ENCODE data around the gene USP37.

The USP37 gene, protein sequence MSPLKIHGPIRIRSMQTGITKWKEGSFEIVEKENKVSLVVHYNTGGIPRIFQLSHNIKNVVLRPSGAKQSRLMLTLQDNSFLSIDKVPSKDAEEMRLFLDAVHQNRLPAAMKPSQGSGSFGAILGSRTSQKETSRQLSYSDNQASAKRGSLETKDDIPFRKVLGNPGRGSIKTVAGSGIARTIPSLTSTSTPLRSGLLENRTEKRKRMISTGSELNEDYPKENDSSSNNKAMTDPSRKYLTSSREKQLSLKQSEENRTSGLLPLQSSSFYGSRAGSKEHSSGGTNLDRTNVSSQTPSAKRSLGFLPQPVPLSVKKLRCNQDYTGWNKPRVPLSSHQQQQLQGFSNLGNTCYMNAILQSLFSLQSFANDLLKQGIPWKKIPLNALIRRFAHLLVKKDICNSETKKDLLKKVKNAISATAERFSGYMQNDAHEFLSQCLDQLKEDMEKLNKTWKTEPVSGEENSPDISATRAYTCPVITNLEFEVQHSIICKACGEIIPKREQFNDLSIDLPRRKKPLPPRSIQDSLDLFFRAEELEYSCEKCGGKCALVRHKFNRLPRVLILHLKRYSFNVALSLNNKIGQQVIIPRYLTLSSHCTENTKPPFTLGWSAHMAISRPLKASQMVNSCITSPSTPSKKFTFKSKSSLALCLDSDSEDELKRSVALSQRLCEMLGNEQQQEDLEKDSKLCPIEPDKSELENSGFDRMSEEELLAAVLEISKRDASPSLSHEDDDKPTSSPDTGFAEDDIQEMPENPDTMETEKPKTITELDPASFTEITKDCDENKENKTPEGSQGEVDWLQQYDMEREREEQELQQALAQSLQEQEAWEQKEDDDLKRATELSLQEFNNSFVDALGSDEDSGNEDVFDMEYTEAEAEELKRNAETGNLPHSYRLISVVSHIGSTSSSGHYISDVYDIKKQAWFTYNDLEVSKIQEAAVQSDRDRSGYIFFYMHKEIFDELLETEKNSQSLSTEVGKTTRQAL

DNA sequence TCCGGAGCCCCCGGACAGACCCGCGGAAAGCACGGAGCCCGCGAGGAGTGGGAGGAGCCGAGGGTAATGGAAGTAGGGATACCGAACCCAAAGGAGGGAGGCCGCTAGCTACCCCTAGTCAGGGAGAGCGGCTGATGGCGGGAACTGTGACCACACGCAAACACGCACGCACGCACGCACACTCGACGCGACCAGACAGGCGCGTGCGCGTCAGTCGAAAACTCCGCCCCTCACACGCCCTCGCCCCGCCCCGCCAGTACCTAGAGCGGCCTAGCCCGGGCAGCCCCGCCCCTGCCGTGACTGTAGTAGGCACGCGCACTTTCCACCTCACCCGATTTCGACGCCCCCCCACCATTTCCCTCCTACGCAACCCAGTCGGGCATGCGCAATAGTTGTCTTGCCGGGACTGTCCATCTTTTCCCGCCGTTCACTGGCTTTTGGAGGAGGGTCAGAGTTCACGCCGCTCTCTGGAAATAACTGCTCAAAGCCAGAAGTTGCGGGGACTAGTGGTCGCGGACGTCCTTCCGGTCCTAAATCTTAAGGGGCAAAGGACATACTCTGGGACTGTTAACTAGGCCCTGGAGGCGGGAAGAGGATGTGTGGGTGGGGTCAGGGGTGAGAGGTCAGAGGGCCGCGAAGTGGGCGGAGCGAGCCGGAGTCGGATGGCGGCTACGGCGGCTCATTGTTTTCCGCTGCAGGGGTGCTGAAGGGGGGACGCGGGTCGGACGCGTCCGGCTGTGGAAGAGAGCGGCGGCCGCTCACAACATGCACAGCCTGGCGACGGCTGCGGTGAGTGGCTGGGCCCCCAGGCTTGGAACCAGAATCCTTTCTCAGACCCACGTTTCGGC lies at the start of gene USP37, which contains the start of gene CNOT9:
TSS of gene USP37 (minus strand) at position 162 of the 848 bp plus-strand sequence. CDS start 9,698 bp downstream, outside the sequence.
TSS of gene CNOT9 (plus strand) at position 650 of the 848 bp plus-strand sequence. CDS start at position 766, 116 bp downstream.
- peak; percentile 98 for DNase-seq

DNA sequence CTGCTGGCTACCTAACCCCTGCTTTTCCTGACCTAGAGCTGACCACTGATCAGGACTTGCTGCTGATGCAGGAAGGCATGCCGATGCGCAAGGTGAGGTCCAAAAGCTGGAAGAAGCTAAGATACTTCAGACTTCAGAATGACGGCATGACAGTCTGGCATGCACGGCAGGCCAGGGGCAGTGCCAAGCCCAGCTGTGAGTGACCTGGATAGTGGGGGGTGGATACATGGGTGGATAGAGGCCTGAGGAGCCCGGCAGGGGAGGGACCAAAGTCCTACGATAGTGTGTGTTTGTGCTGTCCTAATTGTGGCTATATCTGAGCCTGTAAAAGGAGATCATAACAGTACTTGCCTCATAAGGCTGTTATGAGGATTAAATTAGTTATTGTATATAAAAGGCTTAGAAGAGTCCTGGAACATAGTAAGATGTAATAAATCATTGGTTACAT lies 47.7 kb upstream of the USP37 start:
- DNase-seq = no peak

DNA sequence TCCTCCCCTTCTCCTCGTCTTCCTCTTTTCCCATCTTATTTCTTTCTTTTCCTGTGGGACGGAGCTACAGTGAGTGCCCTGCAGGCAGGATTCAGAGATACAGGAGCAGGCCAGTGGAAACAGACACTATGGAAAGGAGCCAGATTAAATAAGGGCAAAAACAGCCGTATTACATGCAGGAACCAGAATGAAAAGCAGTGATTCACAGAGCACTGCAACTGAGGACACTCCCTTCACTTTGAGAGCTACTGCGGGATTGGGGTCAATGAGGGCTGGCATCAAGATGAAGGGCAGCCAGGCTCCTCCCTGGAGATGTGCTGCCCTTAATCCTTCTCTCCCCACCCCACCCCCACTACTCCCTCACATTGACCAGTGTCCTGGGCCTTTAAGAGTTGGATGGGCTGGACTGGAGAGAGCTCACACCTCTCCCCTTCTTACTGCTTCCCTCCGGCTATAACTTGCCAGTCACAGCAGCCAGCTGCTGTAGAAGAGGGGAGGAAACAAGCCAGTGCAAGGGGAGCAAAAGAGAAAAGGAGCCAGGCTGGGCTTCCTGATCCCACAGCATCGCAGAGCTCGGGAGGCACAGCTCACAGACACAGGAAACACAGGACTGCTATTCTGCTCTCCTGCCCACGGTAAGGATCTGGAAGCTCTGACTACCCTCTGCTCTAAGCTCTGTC lies 39.4 kb upstream of the USP37 start, which contains the start of gene PLCD4:
TSS of gene PLCD4 (plus strand) at position 464 of the 680 bp plus-strand sequence. CDS start 7,841 bp downstream, outside the sequence.
- no peak for DNase-seq

DNA sequence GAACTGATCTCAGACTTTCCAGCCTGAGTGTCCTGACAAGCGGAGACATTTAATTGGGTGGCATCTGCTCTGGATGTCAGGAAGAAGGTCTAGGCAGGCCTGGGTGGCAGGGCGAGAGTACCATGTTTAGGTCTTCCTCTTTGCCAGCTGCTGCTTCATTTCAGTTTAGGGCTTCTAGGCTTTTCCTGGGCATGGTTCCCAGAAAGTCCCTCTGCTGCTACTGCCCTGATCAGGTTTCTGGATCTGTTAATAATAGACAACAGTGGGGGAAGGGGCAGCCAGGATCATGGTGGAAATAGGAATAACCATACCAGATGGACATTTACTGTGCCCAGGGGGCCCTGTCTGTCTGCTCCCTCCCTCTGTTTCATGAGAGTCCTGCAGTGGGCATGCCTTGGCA lies 37.3 kb upstream of the USP37 start:
- peak; percentile 56 for DNase-seq

DNA sequence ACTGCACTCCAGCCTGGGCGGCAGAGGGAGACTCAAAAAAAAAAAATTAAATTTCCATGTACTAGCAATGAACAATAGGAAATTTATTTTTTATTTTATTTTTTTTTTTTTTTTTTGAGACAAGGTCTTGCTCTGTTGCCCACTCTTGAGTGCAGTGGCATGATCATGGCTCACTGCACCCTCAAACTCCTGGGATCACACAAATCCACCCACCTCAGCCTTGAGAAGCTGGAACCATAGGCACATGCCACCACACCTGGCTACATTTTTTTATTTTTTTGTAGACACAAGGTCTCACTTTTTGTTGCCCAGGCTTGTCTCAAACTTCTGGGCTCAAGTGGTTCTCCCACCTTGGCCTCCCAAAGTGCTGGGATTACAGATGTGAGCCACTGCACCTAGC lies 17.4 kb upstream of the USP37 start:
- no peak for DNase-seq

DNA sequence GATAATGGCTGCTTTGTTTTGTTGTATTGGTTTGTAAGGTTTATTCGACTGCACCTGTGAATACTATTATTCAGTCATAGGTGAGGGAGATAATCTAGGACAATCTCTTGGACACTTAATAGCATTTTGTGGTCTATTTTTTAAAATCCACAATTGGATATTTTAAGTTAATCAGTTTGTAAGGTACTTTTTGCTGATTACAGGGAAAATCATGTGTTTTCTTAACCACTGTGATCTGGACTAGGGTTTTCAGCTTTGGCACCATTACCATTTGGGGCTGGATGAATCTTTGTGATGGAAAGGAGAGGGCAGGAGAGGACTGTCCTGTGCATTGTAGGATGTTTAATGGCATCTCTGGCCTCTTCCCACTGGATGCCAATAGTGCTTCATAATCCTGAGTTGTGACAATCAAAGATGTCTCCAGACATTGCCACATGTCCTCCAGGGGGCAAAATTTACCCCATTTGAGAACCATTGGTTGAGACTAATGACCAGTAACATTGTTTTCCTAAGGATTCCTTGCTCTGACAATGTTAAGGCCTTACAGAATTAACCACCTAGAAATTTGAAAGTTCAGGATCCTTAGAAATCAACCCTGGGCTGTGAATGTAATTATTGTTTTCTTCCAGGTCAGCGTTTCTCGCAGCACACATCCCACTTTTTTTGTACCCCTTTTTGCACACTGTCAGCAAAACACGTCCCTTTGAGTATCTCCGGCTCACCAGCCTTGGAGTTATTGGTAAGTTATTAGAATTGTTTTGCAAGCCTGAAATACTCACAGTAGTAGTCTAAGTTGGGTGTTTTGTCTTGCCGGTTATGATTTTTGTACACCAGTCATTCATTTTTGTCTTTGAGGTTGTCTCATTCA lies 16.1 kb upstream of the USP37 start:
- DNase-seq = peak; percentile 4

DNA sequence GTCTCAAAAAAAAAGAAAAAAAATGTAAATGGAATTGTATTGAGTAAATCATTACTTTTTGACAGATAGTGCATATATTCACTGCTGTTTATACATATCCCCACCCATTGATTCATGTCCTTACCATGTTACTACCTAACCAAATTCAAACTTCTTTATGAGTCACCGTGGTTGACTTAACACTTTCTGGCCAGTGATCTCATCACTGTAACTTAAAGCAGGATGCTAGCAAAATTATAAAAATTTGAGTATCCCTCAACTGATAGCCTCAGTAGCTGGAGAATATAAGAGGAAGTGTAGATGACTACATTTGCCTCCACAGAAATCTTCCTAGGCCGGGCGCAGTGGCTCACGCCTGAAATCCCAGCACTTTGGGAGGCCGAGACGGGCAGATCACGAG lies 13.9 kb upstream of the USP37 start:
- DNase-seq = no peak

DNA sequence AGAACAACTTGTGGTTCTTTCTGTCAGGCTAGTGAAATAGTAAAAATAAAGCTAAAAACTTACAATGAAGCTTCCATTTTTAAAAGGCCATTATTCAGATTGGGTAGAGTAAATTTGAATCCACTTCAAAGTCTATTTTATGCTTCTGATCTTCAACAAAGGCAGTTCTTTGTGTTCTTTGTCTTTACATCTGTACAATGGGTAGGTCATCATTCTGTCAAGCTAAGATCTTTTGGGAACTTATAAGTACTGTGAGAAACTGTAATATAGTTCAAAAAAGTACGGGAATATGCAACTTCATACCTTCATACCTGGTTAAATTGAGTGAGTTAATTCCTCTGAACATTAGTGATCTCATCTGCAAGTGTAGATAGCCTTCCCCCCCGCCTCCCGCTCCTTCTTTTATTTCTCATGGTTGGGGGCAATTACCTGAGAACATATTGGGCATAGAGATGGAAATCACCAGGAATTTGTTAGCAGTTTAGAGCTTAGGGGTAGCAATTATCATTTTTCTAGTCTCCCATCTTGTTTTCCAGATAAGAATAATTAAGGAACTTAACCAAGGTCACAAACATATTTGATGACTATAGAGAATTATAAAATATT lies 10.2 kb upstream of the USP37 start:
- no peak for DNase-seq

DNA sequence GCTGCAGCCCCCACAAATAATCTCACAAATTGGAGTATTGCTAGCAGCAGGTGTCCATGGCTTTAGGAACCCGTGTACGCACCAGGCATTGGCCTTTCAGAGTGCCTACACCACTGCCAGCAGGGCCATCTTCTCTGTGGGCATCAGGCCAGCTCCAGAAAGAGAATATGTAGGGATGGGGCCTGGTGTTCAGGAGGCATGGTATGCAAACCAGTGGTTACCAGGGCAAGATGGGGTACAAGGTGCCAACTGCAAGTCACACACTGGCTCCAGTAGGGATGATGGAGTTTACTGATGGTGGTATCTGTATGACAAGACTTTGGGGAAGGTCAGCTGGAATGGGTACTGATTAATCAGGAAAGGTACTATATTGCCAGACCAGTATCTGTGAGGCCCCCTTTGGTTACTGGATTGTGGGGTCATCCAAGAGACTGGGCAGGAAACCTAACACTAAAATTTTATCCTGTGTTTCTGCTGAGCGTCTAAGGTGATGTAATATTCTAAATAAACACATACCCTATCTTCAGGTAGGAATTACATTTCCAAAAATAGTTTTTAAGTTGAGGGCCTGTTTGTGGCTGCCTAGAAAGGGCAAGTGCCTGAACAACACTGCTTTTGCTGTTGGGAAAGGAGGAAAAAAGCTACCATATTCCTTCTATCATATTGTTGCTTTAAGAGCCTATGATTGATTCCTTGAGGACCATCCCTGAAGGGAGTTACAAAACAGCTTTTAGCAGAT lies 9.5 kb upstream of the USP37 start:
- DNase-seq = no peak

DNA sequence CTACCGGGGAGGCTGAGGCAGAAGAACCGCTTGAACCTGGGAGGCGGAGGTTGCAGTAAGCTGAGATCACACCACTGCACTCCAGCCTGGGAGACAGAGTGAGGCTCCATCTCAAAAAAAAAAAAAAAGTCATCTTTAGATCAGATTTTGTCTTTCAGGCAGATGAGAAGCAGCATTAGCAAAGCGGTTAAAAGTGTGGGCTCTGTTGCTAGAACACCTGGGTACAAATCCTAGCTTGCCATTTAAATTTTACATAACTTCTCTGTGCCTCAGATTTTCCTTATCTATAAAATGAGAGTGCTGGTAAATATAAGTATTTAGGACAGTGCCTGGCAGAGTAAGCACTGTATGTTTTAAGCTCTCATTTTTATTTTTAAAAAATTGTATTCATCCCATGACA lies 8.7 kb upstream of the USP37 start:
- no peak for DNase-seq

DNA sequence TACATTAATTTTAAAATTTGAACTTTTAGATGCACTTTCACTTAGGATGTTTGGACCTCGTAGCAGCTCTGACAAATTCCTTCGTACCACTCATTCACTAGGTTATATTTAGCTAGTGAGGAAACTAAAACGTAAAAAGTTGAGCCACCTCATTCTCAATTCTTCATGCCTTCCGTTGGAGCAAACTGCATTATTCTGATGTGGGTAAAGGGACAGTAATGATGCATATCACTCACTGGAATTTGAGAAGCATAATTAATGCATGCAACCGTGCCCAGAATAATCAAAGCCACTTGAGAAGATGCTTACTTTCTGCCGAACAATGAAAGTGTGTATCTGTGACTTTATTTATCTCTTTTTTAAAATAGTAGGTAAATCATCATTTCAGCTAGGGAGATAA lies 2.7 kb upstream of the USP37 start:
- no peak for DNase-seq

DNA sequence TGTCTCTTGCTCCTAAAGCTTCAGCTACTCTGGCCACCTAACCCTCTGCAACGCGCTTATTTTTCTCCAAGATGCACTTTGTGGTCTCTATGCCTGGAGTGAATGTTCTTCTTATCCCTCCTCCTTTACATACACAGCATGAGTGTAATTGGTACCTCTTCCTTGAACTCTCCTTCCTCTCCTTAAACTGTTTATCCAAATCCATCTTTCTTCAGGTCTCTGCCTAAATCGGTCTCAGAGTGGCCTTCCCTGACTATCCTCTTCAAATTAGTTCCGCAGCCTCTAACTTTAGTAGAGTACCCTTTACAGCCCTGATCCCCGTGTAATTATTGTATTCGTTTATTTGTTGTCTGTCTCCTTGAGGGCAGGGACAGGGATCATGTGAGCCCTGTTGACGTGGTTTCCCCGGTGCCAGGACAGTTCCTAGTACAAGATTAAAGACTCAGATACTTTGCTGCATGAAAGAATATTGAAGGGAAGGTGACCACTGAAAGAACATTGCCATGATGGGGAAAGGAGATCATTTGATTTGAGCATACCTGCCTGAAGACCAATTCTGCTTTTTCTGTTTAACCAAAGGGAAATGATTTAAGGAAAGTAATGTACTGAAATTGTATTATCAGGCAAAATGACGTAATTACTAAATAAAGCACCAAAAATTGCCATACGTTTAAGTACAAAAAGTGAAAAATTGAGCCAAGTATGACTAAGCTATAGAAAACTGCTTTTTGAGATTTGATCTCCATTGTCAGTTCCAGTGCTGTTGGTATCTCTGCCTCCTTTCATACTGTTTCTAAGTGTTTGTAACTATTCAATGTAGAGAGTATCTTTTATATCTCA lies 1.7 kb upstream of the USP37 start:
- peak; percentile 47 for DNase-seq

DNA sequence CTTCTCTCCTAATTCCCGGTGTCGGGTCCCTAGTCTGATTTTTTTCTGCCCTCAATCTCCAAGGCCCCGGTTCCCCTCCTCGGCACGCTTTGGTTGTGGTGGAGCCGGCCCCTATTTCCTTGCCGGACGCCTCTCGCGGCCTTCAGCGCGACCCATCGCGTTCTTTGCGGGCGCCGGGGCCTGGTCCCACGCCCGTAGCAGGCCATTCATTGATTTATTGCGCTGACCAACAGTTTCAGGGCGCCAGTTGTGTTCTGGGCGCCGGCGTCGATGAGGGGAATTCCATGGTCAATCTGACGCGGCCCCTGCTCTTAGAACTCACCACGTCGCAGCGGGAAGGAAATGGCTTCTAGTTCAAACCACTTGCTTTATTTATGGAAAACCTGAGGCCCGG lies 884 bp upstream of the USP37 start:
- peak; percentile 67 for DNase-seq

DNA sequence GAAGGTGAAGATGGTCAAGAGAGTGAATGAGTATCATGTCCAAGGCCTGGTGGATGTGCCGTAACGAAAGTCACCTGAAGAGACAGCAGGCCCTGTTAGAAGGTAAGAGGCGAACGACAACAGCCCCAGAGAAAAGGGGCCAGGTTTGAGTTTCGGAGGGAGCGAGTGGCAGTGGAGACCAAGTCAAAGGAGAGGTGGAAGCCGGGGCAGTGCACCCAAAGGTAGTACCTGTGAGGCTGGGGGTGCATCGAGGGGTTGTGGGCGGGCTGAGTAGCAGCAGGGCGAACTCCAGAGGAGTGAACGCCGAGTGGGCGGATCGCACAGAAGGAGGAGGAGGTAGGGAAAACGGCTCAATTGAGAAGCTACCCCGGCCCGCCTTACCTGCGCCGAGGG lies 358 bp downstream of the USP37 start:
- DNase-seq = peak; percentile 83

DNA sequence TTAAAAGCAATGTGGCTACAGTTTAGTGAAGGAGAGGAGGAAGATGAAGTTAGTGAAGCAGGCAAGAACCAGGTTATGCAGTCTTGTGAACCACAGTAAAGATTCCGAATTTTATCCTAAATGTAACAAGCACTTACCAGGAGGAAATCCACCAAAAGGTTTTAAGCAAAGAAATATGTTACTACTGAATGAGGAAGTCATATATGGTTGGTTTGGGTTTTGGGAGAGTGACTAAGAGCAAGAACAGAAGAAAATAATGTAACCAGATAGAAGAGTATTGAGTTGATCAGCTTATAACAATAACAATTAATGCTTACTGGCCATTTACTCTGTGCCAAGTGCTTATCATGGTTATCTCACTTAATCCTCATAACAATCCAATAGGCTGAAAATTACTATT lies 1.9 kb downstream of the USP37 start:
- DNase-seq = no peak

DNA sequence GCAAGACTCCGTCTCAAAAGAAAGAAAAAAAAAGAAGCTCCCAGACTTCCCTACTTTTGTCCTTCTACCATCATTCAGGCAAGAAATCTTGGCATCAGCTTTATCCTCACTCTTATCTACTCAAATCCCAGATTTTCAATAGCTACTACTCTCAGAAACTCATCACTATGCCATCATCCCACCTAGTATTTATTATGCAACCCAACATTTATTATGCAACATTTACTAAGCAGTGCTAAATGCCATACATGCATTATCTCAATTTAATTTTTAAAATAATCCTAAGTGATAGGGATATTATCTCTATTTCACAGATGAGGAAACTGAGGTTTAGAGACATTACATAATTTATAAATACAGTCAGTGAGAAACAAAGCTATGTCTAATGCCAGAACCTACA lies 4.1 kb downstream of the USP37 start:
- no peak for DNase-seq

DNA sequence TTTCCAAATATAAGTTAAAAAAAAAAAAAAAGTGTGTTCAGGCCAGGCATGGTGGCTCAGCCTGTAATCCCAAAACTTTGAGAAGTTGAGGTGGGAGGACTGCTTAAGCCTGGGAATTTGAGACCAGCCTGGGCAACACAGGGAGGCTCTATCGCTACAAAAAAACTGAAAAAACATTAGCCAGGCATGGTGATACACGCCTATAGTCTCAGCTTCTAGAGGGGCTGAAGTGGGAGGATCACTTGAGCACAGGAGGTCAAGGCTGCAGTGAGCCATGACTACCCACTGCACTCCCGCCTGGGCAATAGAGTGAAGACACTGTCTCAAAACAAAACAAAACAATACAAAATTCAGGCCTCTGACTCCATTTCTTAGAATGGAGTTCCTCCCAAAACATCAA lies 9.2 kb downstream of the USP37 start:
- no peak for DNase-seq

DNA sequence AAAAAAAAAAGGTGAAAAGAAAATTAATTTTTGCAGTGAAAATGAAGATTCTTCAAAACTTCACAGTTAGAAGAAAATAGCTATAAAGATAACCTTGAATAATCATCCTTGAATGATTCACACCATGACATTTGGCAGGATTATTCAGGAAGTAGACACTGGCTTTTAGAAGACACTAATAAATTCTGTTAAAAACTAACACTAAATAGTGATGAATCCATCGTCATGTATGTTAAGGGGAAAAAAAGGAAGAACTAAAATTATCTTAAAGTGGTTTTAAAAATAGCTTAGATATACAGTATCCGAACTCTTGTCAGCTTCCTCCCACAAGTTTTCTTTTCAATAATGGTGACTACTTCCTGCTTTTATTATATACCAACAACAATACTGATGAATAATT lies 10.2 kb downstream of the USP37 start:
- no peak for DNase-seq

DNA sequence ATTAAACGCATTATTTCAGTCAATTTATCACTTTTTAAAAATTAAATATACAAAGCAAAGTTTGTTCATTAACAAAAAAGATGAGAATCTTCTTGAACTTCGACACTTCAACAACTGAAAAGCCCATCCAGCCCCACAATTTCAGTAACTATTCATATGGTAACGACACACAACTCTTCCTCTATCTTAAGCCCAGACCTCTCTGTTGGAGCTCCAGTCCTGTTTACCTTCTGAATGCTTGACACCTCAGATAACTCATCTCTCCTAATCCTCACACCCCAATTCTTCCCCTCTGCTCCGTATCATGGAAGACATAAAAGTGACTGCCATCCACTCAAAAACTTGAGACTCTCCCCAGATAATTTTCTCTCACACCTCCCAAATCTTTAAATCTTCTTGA lies 12.6 kb downstream of the USP37 start:
- no peak for DNase-seq
